Kidney (tissue), 14 donors: ENCODE data around the gene GRPEL1. TPM values are rescaled to one million over a fixed set of nuclear protein-coding genes. Genes with fewer than 3 reads are reported as not detected.

Experiments
- DNase-seq, 5 donors: peaks; one replicate each; pipeline ENCODE4 v3.0.0-alpha.2; 2013 to 2020
- FAIRE-seq: peaks from 2 replicates; lab custom pipeline; 2012; peaks lifted over from hg19 to GRCh38; lab: Jason Lieb, UNC
- H3K27ac ChIP-seq, 2 donors: one replicate each; pipeline ENCODE4 v1.7.0; 2013; ENCODE audit warnings: low read depth in 2 of 2, low read length in 2 of 2, inconsistent platforms in 1 of 2
- H3K27me3 ChIP-seq: one replicate; pipeline ENCODE4 v1.7.1; 2013; ENCODE audit warnings: low read length, inconsistent platforms; ENCODE audit not compliant: control insufficient read depth, insufficient read depth
- H3K36me3 ChIP-seq, 3 donors: one replicate each; pipeline versions ENCODE4 v1.7.0 to v1.7.1; 2013; ENCODE audit warnings: low read length in 3 of 3, control low read depth in 1 of 3, inconsistent platforms in 1 of 3; ENCODE audit not compliant: insufficient read depth in 3 of 3, control insufficient read depth in 2 of 3
- H3K4me1 ChIP-seq, 3 donors: one replicate each; pipeline versions ENCODE4 v1.7.0 to v1.7.1; 2013; ENCODE audit warnings: low read length in 3 of 3, inconsistent platforms in 1 of 3, low read depth in 1 of 3; ENCODE audit not compliant: control insufficient read depth in 2 of 3, insufficient read depth in 2 of 3
- H3K4me3 ChIP-seq, 3 donors: one replicate each; pipeline versions ENCODE4 v1.7.0 to v1.8.1; 2013; ENCODE audit warnings: low read length in 3 of 3, control low read depth in 1 of 3, inconsistent platforms in 1 of 3
- H3K9ac ChIP-seq, 3 donors: one replicate each; pipeline versions ENCODE4 v1.7.0 to v1.7.1; 2013; ENCODE audit warnings: low read length in 3 of 3, control low read depth in 1 of 3, inconsistent platforms in 1 of 3
- H3K9me3 ChIP-seq, 3 donors: one replicate each; pipeline versions ENCODE4 v1.7.0 to v1.7.1; 2013; ENCODE audit warnings: low read length in 3 of 3, control low read depth in 1 of 3, inconsistent platforms in 1 of 3; ENCODE audit not compliant: control insufficient read depth in 2 of 3, insufficient read depth in 1 of 3
- CTCF ChIP-seq: IDR thresholded peaks from 3 replicates; pipeline ENCODE4 v1.5.1; 2012; ENCODE audit warnings: mild to moderate bottlenecking, moderate library complexity, borderline replicate concordance; ENCODE audit not compliant: insufficient read depth; ENCODE audit errors: extremely low read depth
- intact Hi-C: fragments of 100-400 bp; cut with DNase I; formaldehyde crosslinking; loops from one replicate; pipeline ENCODE4 v1.11.1; 2022
- polyA plus RNA-seq: library from polyadenylated mRNA; stranded (reverse); fragments of 350-450 nt; fragmentation: Illumina TruSeq; extraction: RNeasy Lipid Tissue Mini Kit (QIAGEN cat#74804); gene quantifications from one replicate; pipeline ENCODE4 v1.2.3, GENCODE V29; 2014; ENCODE audit warnings: low read depth, low replicate concordance; ENCODE audit not compliant: insufficient read depth
- total RNA-seq: library from RNA; stranded (reverse); fragmentation: NEBNext Ultra II Directional; extraction: Animal tissue kit (Norgen Biotek cat#: 25700); gene quantifications from one replicate; pipeline ENCODE4 v1.2.1, GENCODE V29; 2021
- donor health status: control.
- donor health status: control.
- donor health status: control.
- donor health status: control.
- donor health status: control.
- donor health status: DM: yes; HTN: yes; CAD: no.
- donor health status: Normal renal cell carcinoma (clear cell type).

GRPEL1 gene
- total and polyA plus RNA-seq, 2 donors from 2014 or later, result 27.4 to 84.9 TPM

- peaks cover 2 to 51% (median 36%) of the 10 kb centered on the region in 3 donors for H3K36me3 ChIP-seq
- FAIRE-seq, result no peak
Observed at GRCh38 chr4:7060346-7061150, 7.3 kb downstream of the GRPEL1 start.

GRCh38 chr4:7059662-7060061 lies 8.2 kb downstream of the GRPEL1 start:
- intact Hi-C loops, result no loop called here
- Histone ChIP-seq H3K4me3 (no peak overlapping the region), H3K27ac (no peak overlapping the region), H3K9ac (no peak overlapping the region), H3K27me3 (no peaks in the 10 kb centered on the region), H3K9me3 (no peaks in the 10 kb centered on the region), H3K4me1 (no peaks in the 10 kb centered on the region), H3K36me3 (peaks cover 2 to 54% (median 36%) of the 10 kb centered on the region in 3 donors)
- DNase-seq (no peak), FAIRE-seq (no peak)
- no peak for TF ChIP-seq CTCF

More at GRCh38 chr4:7060346-7061150, 7.3 kb downstream of the GRPEL1 start:
- H3K27ac ChIP-seq, result no peak overlapping the region
- intact Hi-C loops, result no loop called here
- no peaks in the 10 kb centered on the region for H3K27me3 ChIP-seq
- H3K4me1 ChIP-seq, result peaks cover 0 to 1% (median 0%) of the 10 kb centered on the region in 3 donors
- H3K9me3 ChIP-seq, result no peaks in the 10 kb centered on the region
- no peak overlapping the region for H3K9ac ChIP-seq
- no peak for DNase-seq
- H3K4me3 ChIP-seq, result no peak overlapping the region
- TF ChIP-seq CTCF, result no peak

GRCh38 chr4:7058792-7059191 lies 9.1 kb downstream of the GRPEL1 start:
- no peak overlapping the region for H3K4me3 ChIP-seq
- H3K27ac ChIP-seq, result no peak overlapping the region
- H3K4me1 ChIP-seq, result no peaks in the 10 kb centered on the region
- H3K27me3 ChIP-seq, result no peaks in the 10 kb centered on the region
- FAIRE-seq, result no peak
- TF ChIP-seq CTCF, result no peak
- peaks cover 2 to 55% (median 40%) of the 10 kb centered on the region in 3 donors for H3K36me3 ChIP-seq
- no peak overlapping the region for H3K9ac ChIP-seq
- intact Hi-C loops, result no loop called here
- DNase-seq, result no peak
- no peaks in the 10 kb centered on the region for H3K9me3 ChIP-seq
